DOHH2 (cell line): ENCODE data around the gene SLC38A5.
A peak's percentile ranks its signal among the peaks of the same experiment; 100 is the strongest.

Experiments
- H3F3A ChIP-seq: fragments of 200-600 bp; sonication (generic), shearing (Covaris generic); 2 replicates; pipeline ENCODE4 v1.6.0; 2016; ENCODE audit warnings: antibody characterized with exemption, mild to moderate bottlenecking; ENCODE audit not compliant: control insufficient read depth, insufficient read depth
- H3K27ac ChIP-seq: fragments of 200-600 bp; sonication (generic); 2 replicates; pipeline ENCODE4 v1.5.1; 2014; ENCODE audit warnings: low read depth, mild to moderate bottlenecking, low read length, moderate library complexity
- H3K27me3 ChIP-seq: fragments of 200-600 bp; sonication (generic); 2 replicates; pipeline ENCODE4 v1.6.1; 2014; ENCODE audit warnings: mild to moderate bottlenecking, low read length, mixed read lengths; ENCODE audit not compliant: control insufficient read depth
- H3K36me3 ChIP-seq: fragments of 200-600 bp; sonication (generic); 2 replicates; pipeline ENCODE4 v1.6.1; 2014; ENCODE audit warnings: mild to moderate bottlenecking, low read length, moderate library complexity, mixed read lengths; ENCODE audit not compliant: control insufficient read depth
- H3K4me1 ChIP-seq: fragments of 200-600 bp; sonication (generic); 2 replicates; pipeline ENCODE4 v1.6.1; 2014; ENCODE audit warnings: mild to moderate bottlenecking, low read length, mixed read lengths; ENCODE audit not compliant: control insufficient read depth
- H3K4me2 ChIP-seq: fragments of 200-600 bp; sonication (generic); 2 replicates; pipeline ENCODE4 v1.6.0; 2014; ENCODE audit warnings: mild to moderate bottlenecking, low read length, moderate library complexity
- H3K4me3 ChIP-seq: fragments of 200-600 bp; sonication (generic); 2 replicates; pipeline ENCODE4 v1.5.1; 2014; ENCODE audit warnings: mild to moderate bottlenecking, low read length, mixed read lengths
- H3K79me2 ChIP-seq: fragments of 200-600 bp; sonication (generic); 2 replicates; pipeline ENCODE4 v1.6.1; 2014; ENCODE audit warnings: mild to moderate bottlenecking, low read length, mixed read lengths; ENCODE audit not compliant: control insufficient read depth
- H3K9me2 ChIP-seq: fragments of 200-600 bp; sonication (generic); replicated peaks from 2 replicates; pipeline ENCODE4 v1.6.1; 2014; ENCODE audit warnings: mild to moderate bottlenecking, low read length, mixed read lengths; ENCODE audit not compliant: control insufficient read depth
- H3K9me3 ChIP-seq: fragments of 200-600 bp; sonication (generic); 2 replicates; pipeline ENCODE4 v1.6.1; 2014; ENCODE audit warnings: antibody characterized with exemption, low read length, mixed read lengths; ENCODE audit not compliant: control insufficient read depth, insufficient read depth
- H4K20me1 ChIP-seq: fragments of 200-600 bp; sonication (generic); 2 replicates; pipeline ENCODE4 v1.6.0; 2014; ENCODE audit warnings: low read depth, mild to moderate bottlenecking, antibody characterized with exemption, low read length, moderate library complexity; ENCODE audit not compliant: control insufficient read depth, insufficient read depth
- EZH2phosphoT487 ChIP-seq: fragments of 200-600 bp; sonication (generic); IDR thresholded peaks from 2 replicates; pipeline ENCODE4 v1.6.1; 2017; ENCODE audit warnings: borderline replicate concordance, mild to moderate bottlenecking, antibody characterized with exemption, low read length, moderate library complexity, mixed read lengths
- TF ChIP-seq, protein P1 (sequence below): fragments of 200-600 bp; sonication (generic); IDR thresholded peaks from one replicate; pipeline ENCODE4 v1.5.1; 2014; ENCODE audit warnings: antibody characterized with exemption, mild to moderate bottlenecking, low read depth, low read length; ENCODE audit not compliant: poor library complexity, severe bottlenecking

SLC38A5 gene

DNA sequence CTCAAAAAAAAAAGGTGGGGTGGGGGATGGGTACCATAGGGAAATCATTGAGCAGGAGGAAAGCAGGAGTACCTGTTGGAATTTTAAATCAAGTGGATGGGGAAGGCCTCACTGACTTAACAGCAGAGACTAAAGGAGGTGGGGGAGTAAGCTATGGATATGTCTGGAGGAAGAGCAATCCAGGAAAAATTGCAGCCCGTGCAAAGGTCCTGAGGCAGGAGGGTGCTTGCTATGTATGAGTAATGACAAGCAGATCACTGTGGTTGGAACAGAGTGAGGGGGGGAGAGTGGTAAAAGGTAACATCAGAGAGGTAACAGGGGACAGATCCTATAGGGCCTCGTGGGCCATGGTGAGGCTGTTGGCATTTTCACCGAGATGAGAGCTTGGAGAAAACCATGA is 10.1 kb upstream of the SLC38A5 start:
- H3K9me3 ChIP-seq = no peaks in the 10 kb centered on the region
- peaks cover 36% of the 10 kb centered on the region for H3K79me2 ChIP-seq
- 0 out of 2 replicates have a peak, but pooled peaks cover 4% of the 10 kb centered on the region for H4K20me1 ChIP-seq
- peaks cover 6% of the 10 kb centered on the region for H3K4me1 ChIP-seq
- no peak overlapping the region for H3K27ac ChIP-seq
- no peak overlapping the region for H3K4me3 ChIP-seq
- TF ChIP-seq, protein P1, sequence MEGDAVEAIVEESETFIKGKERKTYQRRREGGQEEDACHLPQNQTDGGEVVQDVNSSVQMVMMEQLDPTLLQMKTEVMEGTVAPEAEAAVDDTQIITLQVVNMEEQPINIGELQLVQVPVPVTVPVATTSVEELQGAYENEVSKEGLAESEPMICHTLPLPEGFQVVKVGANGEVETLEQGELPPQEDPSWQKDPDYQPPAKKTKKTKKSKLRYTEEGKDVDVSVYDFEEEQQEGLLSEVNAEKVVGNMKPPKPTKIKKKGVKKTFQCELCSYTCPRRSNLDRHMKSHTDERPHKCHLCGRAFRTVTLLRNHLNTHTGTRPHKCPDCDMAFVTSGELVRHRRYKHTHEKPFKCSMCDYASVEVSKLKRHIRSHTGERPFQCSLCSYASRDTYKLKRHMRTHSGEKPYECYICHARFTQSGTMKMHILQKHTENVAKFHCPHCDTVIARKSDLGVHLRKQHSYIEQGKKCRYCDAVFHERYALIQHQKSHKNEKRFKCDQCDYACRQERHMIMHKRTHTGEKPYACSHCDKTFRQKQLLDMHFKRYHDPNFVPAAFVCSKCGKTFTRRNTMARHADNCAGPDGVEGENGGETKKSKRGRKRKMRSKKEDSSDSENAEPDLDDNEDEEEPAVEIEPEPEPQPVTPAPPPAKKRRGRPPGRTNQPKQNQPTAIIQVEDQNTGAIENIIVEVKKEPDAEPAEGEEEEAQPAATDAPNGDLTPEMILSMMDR = no peak
- TF ChIP-seq EZH2phosphoT487 = no peak
- H3F3A ChIP-seq = no peaks in the 10 kb centered on the region
- H3K4me2 ChIP-seq = no peak overlapping the region
- H3K27me3 ChIP-seq = no peaks in the 10 kb centered on the region
- H3K9me2 ChIP-seq = no peaks in the 10 kb centered on the region
- H3K36me3 ChIP-seq = peaks cover 33% of the 10 kb centered on the region

DNA sequence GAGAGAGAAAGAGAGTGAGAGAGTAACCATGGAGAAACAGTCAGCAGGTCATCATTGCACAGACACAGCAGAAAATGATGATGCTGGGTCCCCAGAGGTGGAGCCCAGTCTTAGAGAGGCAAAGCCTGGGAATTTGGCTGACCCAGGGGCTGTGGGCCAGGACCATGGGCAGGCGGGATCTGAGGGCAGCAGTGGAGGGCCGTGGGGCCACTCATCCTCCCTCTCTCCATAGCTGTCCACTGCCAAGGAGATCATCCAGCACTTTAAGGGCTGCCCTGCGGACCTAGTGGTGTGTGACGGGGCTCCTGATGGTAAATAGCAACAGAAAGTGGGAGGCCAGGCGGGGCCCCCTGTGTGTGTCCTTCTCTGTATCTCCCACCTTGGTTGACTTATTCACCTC is 8.7 kb upstream of the SLC38A5 start:
- H3K79me2 ChIP-seq = peaks cover 42% of the 10 kb centered on the region
- H3K4me1 ChIP-seq = peaks cover 14% of the 10 kb centered on the region
- 0 out of 2 replicates have a peak, but pooled peaks cover 4% of the 10 kb centered on the region for H4K20me1 ChIP-seq
- H3K36me3 ChIP-seq = peaks cover 31% of the 10 kb centered on the region
- no peaks in the 10 kb centered on the region for H3F3A ChIP-seq
- H3K4me2 ChIP-seq = no peak overlapping the region
- TF ChIP-seq EZH2phosphoT487 = no peak
- TF ChIP-seq, protein P1 = no peak
- H3K9me2 ChIP-seq = no peaks in the 10 kb centered on the region
- no peak overlapping the region for H3K4me3 ChIP-seq
- H3K9me3 ChIP-seq = no peaks in the 10 kb centered on the region
- no peaks in the 10 kb centered on the region for H3K27me3 ChIP-seq
- H3K27ac ChIP-seq = no peak overlapping the region

DNA sequence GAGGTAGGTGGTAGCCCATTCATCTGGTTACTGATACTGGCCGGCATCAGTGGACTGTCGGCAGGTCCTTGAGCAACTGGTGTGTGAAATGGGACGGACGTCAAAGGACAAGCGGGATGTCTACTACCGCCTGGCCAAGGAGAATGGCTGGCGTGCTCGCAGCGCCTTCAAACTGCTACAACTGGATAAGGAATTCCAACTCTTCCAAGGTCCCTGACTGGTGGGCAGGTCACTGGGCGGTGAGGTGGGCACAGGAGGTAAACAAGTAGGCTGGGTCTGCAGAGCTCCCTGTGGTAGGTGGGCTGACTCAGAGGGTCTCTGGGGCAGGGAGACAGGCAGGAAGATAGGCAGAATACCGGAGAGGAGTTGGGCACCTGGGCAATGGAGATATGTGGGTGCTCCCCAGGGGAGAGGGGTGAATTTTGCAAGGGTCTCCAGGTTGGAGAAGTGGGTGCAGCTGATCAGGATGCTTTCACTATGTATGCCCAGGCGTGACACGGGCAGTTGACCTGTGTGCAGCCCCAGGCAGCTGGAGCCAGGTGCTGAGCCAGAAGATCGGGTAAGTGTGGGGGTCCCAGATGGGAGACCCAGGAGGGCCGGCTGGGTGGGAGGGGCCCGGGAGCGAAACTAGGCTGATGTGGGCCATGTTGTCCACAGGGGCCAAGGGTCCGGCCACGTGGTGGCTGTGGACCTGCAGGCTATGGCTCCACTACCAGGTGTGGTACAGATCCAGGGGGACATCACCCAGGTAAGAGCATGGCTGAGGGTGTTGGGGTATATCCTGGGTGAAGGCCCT is 8.1 kb upstream of the SLC38A5 start:
- Histone ChIP-seq H3K27ac (no peak overlapping the region), H3K36me3 (peaks cover 27% of the 10 kb centered on the region), H3K9me2 (no peaks in the 10 kb centered on the region), H3K4me1 (peaks cover 14% of the 10 kb centered on the region), H4K20me1 (0 out of 2 replicates have a peak, but pooled peaks cover 4% of the 10 kb centered on the region), H3K4me3 (peak overlapping the region; percentile 92; the same call in 1 of the 2 replicates), H3K9me3 (no peaks in the 10 kb centered on the region), H3K27me3 (no peaks in the 10 kb centered on the region), H3K4me2 (no peak overlapping the region; the same call in 1 of the 2 replicates), H3K79me2 (peaks cover 42% of the 10 kb centered on the region), H3F3A (no peaks in the 10 kb centered on the region)
- TF ChIP-seq, protein P1 = no peak
- TF ChIP-seq EZH2phosphoT487 = no peak
